Right ventricle myocardium superior (tissue), 1 donor: ENCODE measurements around the gene L1CAM. TPM values are rescaled to one million over a fixed set of nuclear protein-coding genes. Genes with fewer than 3 reads are reported as not detected.
"Not testable (repeated sequence)": the region's sequence is repeated elsewhere in the genome, so short reads cannot be mapped to it uniquely, and the experiment has no call there.

ENCODE experiments used
- ATAC-seq: fragments of 200-7000 bp; cut with Tn5 transposase; one replicate; pipeline ENCODE4 v1.9.1; 2020; ENCODE audit warnings: mild to moderate bottlenecking; ENCODE audit not compliant: poor library complexity
- DNase-seq: peaks from one replicate; pipeline ENCODE4 v3.0.0-alpha.2; 2020
- intact Hi-C: fragments of 100-400 bp; cut with DNase I; formaldehyde crosslinking; loops from one replicate; pipeline ENCODE4 v1.11.2; 2022
- total RNA-seq: library from RNA; stranded (reverse); fragmentation: NEBNext Ultra II Directional; extraction: Animal tissue kit (Norgen Biotek cat#: 25700); gene quantifications from one replicate; pipeline ENCODE4 v1.2.1, GENCODE V29; 2021
- donor health status: DM: no; HTN: yes; CAD: no; lungs with severe emphysema.

L1CAM gene
- total RNA-seq, 1 donor from 2014 or later = 5.3 TPM

DNA sequence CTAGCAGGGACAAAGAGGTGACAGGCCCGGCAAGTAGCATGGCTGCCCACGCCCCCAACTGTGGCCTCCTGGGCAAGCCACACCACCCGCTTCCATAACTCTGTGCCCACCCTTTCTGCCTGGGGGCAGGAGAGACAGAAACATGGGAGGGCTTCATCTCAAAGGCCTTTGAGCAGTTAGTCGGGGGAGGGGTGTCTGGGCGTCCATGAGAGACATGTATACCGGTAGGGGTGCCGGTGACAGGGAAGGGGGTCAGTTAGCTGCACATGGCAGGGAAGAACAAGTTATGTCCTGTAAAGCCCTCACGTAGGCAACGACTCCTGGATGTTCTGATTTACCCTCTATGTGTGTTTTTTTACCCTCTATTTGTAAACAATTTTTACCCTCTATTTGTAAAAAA is 64.9 kb downstream of the L1CAM start:
- no peak for ATAC-seq
- DNase-seq = no peak
- intact Hi-C loops = no loop called here

- DNase-seq (no peak), ATAC-seq (no peak)
- intact Hi-C loops = no loop called here
Measured at GRCh38 chrX:153820601-153821000, 65.4 kb downstream of the L1CAM start.

- DNase-seq (no peak), ATAC-seq (no peak)
- intact Hi-C loops = no loop called here
Measured at GRCh38 chrX:153819384-153820040, 66.5 kb downstream of the L1CAM start.

DNA sequence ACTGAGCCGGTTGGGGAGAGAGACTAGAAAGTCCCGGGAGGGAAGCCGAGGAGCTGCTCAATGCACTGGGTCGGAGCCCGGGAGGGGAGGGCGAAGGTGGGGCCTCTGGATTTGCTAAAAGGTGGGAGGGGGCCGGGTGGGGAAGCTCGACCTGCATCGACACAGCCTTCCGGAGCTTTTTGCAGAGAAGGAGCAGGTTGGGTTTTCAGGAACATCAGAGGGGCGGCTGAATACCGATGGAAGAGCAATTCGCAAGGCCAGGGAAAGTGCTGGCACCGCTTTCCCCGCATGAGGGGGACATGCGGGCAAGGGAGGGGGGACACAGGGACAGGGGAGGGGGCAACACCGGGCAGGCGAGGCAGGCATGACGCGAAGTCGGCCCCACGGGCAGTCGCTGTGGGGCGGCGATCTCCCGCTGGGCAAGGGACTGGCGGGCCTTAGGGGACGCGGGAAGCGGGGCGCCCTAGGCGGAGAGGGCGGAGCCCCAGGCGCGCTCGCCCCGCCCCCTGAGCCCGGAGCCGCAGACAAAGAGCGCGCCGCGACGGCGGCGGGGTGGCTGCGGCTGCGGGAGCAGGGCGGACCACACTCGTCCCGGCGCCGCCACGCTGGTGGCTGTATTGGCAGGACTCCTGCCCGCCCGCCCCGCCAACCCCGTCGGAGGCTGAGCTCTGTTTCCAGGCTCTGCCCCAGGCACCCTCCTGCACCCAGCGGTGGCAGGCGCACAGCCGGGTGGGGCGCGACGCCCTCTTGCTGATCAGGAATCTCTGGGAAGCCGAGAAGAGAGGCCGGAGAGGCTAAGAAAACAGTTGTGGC is 67.2 kb downstream of the L1CAM start:
- intact Hi-C loops = no loop called here
- peak; percentile 89 for ATAC-seq
- peak; percentile 61 for DNase-seq

DNA sequence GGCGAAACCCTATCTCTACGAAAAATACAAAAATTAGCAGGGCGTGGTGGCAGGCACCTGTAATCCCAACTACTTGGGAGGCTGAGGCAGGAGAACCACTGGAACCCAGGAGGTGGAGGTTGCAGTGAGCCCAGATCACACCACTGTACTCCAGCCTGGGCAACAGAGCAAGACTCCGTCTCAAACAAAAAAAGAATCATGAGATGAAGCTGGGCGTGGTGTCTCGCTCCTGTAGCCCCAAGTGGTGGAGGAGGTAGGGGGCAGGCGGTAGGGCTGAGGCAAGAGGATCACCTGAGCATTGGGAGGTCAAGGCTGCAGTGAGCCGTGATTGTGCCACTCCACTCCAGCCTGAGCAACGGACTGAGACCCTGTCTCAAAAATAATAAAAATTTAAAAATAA is 67.9 kb downstream of the L1CAM start:
- intact Hi-C loops, DNase-seq, ATAC-seq: not testable (repeated sequence)

GRCh38 chrX:153816831-153817690 is 68.9 kb downstream of the L1CAM start:
- intact Hi-C loops = no loop called here
- no peak for ATAC-seq
- no peak for DNase-seq

DNA sequence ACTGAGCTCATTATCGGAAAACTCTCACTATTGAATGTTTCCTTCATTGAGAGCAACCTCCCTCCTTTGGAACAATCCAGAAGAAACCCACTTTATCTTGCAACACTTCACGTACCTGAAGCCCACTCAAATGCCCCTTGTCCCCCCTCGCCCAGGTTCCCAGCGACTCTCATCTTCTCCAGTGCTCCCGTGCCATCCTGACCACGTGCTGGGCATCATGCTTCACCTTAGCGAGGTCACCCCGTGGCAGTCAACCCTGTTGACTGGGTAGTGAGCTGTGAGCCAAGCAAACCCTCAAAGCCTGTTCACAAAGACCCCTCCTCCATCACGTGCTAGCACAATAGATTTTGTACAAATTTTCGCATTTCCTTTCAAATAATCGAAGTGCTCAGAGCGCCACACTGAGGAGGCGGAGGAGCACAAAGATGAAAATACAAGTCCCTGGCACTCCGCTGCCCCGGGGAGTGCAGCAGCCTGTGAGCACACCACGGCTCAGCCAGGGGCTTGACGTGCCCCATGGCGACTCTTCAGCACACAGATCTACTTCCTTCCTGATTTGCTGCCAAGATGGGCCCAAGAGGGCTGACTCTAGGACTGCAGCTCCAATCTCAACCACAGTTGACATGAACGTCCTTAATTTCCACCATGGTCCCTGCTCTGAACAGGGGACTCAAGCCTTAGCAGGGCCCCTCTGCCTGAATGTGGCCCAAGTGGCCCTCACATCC is 71.2 kb downstream of the L1CAM start:
- intact Hi-C loops = no loop called here

DNA sequence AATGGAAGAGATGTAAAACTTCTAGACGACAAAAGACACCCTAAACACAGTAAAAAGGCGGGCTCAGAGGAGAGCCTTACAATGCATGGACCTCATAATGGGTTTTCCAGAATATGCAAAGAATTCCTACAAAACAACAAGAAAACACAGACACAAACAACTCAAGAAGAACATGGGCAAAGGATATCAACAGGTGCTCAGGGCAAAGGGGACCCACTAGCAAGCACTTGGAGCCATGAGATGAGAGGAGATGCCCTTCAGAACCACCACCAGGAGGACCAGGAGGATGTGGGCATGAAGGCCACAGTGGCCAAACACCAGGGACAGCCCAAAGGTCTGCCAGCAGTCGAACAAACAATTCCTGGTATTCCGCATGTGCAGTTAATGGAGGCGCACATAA is 72.8 kb downstream of the L1CAM start:
- ATAC-seq = no peak
- no peak for DNase-seq
- intact Hi-C loops = no loop called here

More for the DNA sequence above, 71.2 kb downstream of the L1CAM start:
- no peak for ATAC-seq
- no peak for DNase-seq

DNA sequence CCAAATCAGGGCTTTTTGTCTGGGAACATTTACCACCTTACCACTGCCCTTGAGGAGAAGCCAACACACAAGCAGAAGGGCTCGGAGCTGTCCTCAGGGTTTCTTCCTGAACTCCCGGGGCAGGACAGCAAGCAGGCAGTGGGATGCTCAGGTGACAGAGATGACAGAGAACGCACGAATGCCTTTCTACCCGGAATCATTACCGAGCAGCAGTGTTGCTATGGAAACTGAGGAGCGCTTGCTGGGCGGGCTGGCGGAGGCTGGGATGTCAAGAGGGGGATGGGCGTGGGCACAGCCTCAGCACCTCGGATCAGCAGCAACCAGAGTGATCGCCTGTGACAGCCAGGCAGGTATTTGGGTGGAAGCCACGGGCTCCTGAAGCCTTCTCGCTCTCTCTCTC is 73.8 kb downstream of the L1CAM start:
- ATAC-seq (no peak), DNase-seq (no peak)
- intact Hi-C loops = no loop called here

Other genes starting within 250 kb of the L1CAM start
- gene DUSP9, start 239.0 kb downstream of the L1CAM start, total RNA-seq = not detected
- gene PNCK, start 212.4 kb downstream of the L1CAM start, total RNA-seq = 8.1 TPM
- 192 TPM for gene SLC6A8, start 198.2 kb downstream of the L1CAM start, total RNA-seq
- 86.4 TPM for gene BCAP31, start 161.8 kb downstream of the L1CAM start, total RNA-seq
- 14.7 TPM for gene ABCD1, start 161.3 kb downstream of the L1CAM start, total RNA-seq
- gene PLXNB3, start 121.9 kb downstream of the L1CAM start, total RNA-seq = 1.5 TPM
- 38.0 TPM for gene SRPK3, start 105.1 kb downstream of the L1CAM start, total RNA-seq
- gene IDH3G, start 91.8 kb downstream of the L1CAM start, total RNA-seq = 76.9 TPM
- 129 TPM for gene SSR4, start 91.5 kb downstream of the L1CAM start, total RNA-seq
- gene PDZD4, start 55.6 kb downstream of the L1CAM start, total RNA-seq = 2.6 TPM
- gene AVPR2, start 18.5 kb upstream of the L1CAM start, total RNA-seq = 4.1 TPM
- gene ARHGAP4, start 40.1 kb upstream of the L1CAM start, total RNA-seq = 10.3 TPM
- 70.4 TPM for gene NAA10, start 48.9 kb upstream of the L1CAM start, total RNA-seq
- gene RENBP, start 58.5 kb upstream of the L1CAM start, total RNA-seq = 11.1 TPM
- 24.7 TPM for gene HCFC1, start 85.6 kb upstream of the L1CAM start, total RNA-seq
- gene TMEM187, start 86.6 kb upstream of the L1CAM start, total RNA-seq = 7.1 TPM
- 34.2 TPM for gene IRAK1, start 133.7 kb upstream of the L1CAM start, total RNA-seq
- gene MECP2, start 211.5 kb upstream of the L1CAM start, total RNA-seq = 30.5 TPM